ENCODE measurements around the gene VAMP3.

Gene VAMP3

GRCh38 chr1:7821282-7821681, 50.2 kb downstream of the VAMP3 start:
- DNase-seq = no peak

GRCh38 chr1:7824701-7825100, 53.6 kb downstream of the VAMP3 start:
- no peak for DNase-seq

DNA sequence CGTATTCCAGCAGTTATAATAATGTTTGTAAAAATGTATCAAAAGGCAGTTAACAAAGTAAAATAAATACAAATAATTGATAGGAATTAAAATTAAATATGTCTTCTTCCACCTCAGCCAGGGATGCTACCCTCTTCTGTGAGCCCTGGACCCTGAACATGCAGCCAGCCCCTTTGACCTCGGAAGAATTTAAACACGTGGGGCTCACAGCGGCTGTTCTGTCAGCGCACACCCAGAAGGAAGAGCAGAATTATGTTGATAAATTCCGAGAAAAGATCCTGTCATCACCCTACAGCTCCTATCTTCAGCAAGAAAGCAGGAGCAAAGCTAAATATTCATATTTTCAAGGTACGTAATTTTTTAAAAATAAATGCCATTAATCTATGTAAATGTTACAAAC, 55.3 kb downstream of the VAMP3 start:
- no peak for DNase-seq

DNA sequence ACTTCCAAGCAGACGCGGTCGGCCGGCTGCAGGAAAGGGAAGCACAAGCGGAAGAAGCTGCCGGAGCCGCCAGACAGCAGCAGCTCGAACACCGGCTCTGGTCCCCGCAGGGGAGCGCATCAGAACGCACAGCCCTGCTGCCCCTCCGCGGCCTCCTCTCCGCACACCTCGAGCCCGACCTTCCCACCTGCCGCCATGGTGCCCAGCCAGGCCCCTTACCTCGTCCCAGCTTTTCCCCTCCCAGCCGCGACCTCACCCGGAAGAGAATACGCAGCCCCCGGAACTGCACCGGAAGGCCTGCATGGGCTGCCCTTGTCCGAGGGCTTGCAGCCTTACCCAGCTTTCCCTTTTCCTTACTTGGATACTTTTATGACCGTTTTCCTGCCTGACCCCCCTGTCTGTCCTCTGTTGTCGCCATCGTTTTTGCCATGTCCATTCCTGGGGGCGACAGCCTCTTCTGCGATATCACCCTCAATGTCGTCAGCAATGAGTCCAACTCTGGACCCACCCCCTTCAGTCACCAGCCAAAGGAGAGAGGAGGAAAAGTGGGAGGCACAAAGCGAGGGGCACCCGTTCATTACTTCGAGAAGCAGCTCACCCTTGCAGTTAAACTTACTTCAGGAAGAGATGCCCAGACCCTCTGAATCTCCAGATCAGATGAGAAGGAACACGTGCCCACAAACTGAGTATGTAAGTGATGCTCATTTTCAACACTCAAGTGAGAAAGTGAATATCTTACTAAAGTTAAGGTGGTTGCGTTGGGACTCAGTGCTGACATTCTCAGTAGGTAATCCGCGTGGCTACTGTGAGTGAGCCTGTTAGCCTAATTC, 56.2 kb downstream of the VAMP3 start:
- no peak for DNase-seq

Measured in NCI-H1694 treated with DMSO at 0.1 percent for 48 hours (cell line).